Kidney glomerular epithelial cell (primary cell): ENCODE measurements around the gene PCDHGA12.

ENCODE experiments used
- DNase-seq: peaks from one replicate; lab custom pipeline; 2025; lab: John Stamatoyannopoulos, UW

PCDHGA12 gene

GRCh38 chr5:141439411-141440141 is 9.3 kb downstream of the PCDHGA12 start:
- no peak for DNase-seq

GRCh38 chr5:141440341-141440740 is 10.0 kb downstream of the PCDHGA12 start:
- peak; percentile 55 for DNase-seq

GRCh38 chr5:141441571-141442170 is 11.4 kb downstream of the PCDHGA12 start:
- no peak for DNase-seq

- peak; percentile 29 for DNase-seq
Measured at GRCh38 chr5:141465351-141465750, 35.0 kb downstream of the PCDHGA12 start.

- peak; percentile 94 for DNase-seq
Measured at GRCh38 chr5:141475625-141476131, 45.4 kb downstream of the PCDHGA12 start, which contains the start of gene PCDHGC3. Gene PCDHGC3, plus strand, starts transcription at chr5:141475966. Its CDS starts 151 bp downstream, at chr5:141476117.

GRCh38 chr5:141476132-141476911 is 46.0 kb downstream of the PCDHGA12 start:
- DNase-seq = peak; percentile 61

- DNase-seq = no peak
Measured at GRCh38 chr5:141477044-141477575, 46.8 kb downstream of the PCDHGA12 start.

- DNase-seq = no peak
Measured at GRCh38 chr5:141477815-141478214, 47.5 kb downstream of the PCDHGA12 start.

GRCh38 chr5:141478321-141478945 is 48.1 kb downstream of the PCDHGA12 start:
- no peak for DNase-seq

GRCh38 chr5:141479776-141480175 is 49.5 kb downstream of the PCDHGA12 start:
- DNase-seq = no peak
